Psoas muscle (tissue), 8 donors: ENCODE data around the gene IL10RB. TPM values are rescaled to one million over a fixed set of nuclear protein-coding genes. Genes with fewer than 3 reads are reported as not detected.
A peak's percentile ranks its signal among the peaks of the same experiment; 100 is the strongest.

Experiments
- ATAC-seq, 4 donors: fragments of 200-7000 bp; cut with Tn5 transposase; one replicate each; pipeline ENCODE4 v1.9.1; 2020; ENCODE audit warnings: moderate library complexity in 3 of 4, mild to moderate bottlenecking in 2 of 4
- DNase-seq, 2 donors: peaks; one replicate each; pipeline ENCODE4 v3.0.0-alpha.2; 2020
- H3K27ac ChIP-seq: fragments of 200-600 bp; one replicate; pipeline ENCODE4 v1.8.0; 2022
- H3K27me3 ChIP-seq, 3 donors: fragments of 200-600 bp in 1 of 3; one replicate each; pipeline versions ENCODE4 v1.6.1 to v1.8.0; 2013 to 2022; ENCODE audit warnings: low read length in 2 of 3, mild to moderate bottlenecking in 2 of 3, moderate library complexity in 1 of 3; ENCODE audit not compliant: insufficient read depth in 3 of 3
- H3K36me3 ChIP-seq, 2 donors: fragments of 200-600 bp in 1 of 2; one replicate each; pipeline versions ENCODE4 v1.6.1 to v1.8.0; 2013 to 2022; ENCODE audit warnings: low read depth in 1 of 2, mild to moderate bottlenecking in 1 of 2, moderate library complexity in 1 of 2; ENCODE audit not compliant: insufficient read depth in 1 of 2
- H3K4me1 ChIP-seq: fragments of 200-600 bp; one replicate; pipeline ENCODE4 v1.8.0; 2022
- H3K4me3 ChIP-seq: fragments of 200-600 bp; one replicate; pipeline ENCODE4 v1.8.0; 2022; ENCODE audit warnings: mild to moderate bottlenecking
- H3K9me3 ChIP-seq: fragments of 200-600 bp; one replicate; pipeline ENCODE4 v1.8.0; 2022
- CTCF ChIP-seq: fragments of 200-600 bp; IDR thresholded peaks from one replicate; pipeline ENCODE4 v1.8.0; 2022; ENCODE audit warnings: antibody characterized with exemption
- WGBS, 3 donors: extraction: QIAGEN DNeasy Blood & Tissue Kit; methylation state at CpG; one replicate each; pipeline versions ENCODE4 v1.1.6 to v1.1.7; 2013; 5-methylcytosine and 5-hydroxymethylcytosine counted together
- intact Hi-C, 2 donors: fragments of 100-400 bp; cut with DNase I; formaldehyde crosslinking; loops; one replicate each; pipeline versions ENCODE4 v1.11.0 to v1.14.2; 2022
- polyA plus RNA-seq, 3 donors: library from polyadenylated mRNA; stranded (reverse); fragments of 200-250 nt; gene quantifications; one replicate each; pipeline ENCODE4 v1.2.3, GENCODE V29; 2013
- total RNA-seq, 4 donors: library from RNA; stranded (reverse); fragmentation: NEBNext Ultra II Directional in 2 of 4; extraction: Animal tissue kit (Norgen Biotek cat#: 25700) in 2 of 4; gene quantifications; one replicate each; pipeline versions ENCODE4 v1.2.1 to v1.2.4, GENCODE V29; 2021 to 2023
- donor health status: healthy with polysubstance abuse.
- donor health status: DM: no; HTN: no; CAD: no; lungs with moderate emphysema.
- donor health status: Bipolar disorder and iron deficiency.
- donor health status: healthy.
- donor health status: DM: yes; HTN: yes; CAD: no.
- donor health status: DM: no; HTN: no; CAD: no.
- donor health status: DM: no; HTN: no; CAD: no.
- donor health status: DM: yes; HTN: yes; CAD: no.

The IL10RB gene
- total and polyA plus RNA-seq, 7 donors: 4.4 to 9.3 (median 7.2) TPM

DNA sequence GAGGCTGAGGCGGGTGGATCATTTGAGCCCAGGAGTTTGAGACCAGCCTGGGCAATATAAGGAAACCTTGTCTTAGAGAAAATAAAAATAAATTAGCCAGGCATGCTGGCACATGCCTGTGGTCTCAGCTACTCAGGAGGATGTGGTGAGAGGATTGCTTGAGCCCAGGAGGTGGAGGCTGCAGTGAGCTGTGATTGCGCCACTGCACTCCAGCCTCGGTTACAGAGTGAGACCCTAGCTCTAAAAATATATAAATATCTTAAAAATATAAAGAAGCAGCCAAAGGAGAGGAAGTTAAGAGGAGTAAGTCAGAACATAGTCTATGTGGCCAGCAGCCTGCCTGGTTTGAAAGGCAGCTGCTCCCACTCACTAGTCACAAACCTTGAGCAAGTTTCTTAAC, 4.5 kb upstream of the IL10RB start:
- DNase-seq: no peak
- ATAC-seq: no peak
- WGBS, 3 donors: 83 to 92% (median 85%) methylated on average over 3 of the region's 3 CpGs
- no peaks in the 10 kb centered on the region for H3K27me3 ChIP-seq
- TF ChIP-seq CTCF: no peak
- no peaks in the 10 kb centered on the region for H3K9me3 ChIP-seq
- no peaks in the 10 kb centered on the region for H3K4me1 ChIP-seq
- peaks cover 2 to 27% of the 10 kb centered on the region in 2 donors for H3K36me3 ChIP-seq
- no peak overlapping the region for H3K4me3 ChIP-seq
- intact Hi-C loops: no loop called here
- H3K27ac ChIP-seq: no peak overlapping the region

- Histone ChIP-seq H3K27me3 (no peaks in the 10 kb centered on the region), H3K36me3 (peaks cover 0 to 15% of the 10 kb centered on the region in 2 donors), H3K4me1 (no peaks in the 10 kb centered on the region), H3K4me3 (no peak overlapping the region), H3K9me3 (no peaks in the 10 kb centered on the region), H3K27ac (no peak overlapping the region)
- DNase-seq (no peak), ATAC-seq (no peak)
- TF ChIP-seq CTCF: no peak
- intact Hi-C loops: no loop called here
- 97 to 99% (median 98%) methylated on average over 11 of the region's 11 CpGs for WGBS, 3 donors
These were observed 3.2 kb upstream of the IL10RB start for GRCh38 chr21:33262921-33263320.

DNA sequence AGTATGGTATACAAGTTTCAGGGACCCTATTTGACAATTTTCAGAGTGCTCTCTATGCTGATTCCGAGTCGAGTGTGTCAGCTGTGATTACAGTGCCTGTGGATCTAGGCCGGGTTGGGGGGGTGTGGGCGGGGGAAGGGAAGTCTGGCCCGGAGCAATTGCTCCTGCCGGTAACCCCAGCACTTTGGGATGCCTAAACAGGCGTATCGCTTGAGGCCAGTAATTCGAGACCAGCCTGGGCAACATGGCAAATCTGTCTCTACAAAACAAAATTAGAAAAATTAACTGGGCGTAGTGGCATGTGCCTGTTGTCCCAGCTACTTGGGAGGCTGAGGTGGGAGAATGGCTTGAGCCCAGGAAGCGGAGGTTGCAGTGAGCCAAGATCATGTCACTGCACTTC, 1.6 kb upstream of the IL10RB start:
- 34 to 58% (median 45%) methylated on average over 11 of the region's 11 CpGs for WGBS, 3 donors
- no peaks in the 10 kb centered on the region for H3K9me3 ChIP-seq
- intact Hi-C loops: loop anchor here in 1 of 2 donors (2.0 kb wide), 1 partner anchor 68 kb away; no protein-coding TSS in a partner anchor
- no peaks in the 10 kb centered on the region for H3K4me1 ChIP-seq
- ATAC-seq: peak in 2 of 4 donors; percentile 35 to 59
- peaks cover 0 to 22% of the 10 kb centered on the region in 2 donors for H3K36me3 ChIP-seq
- peak overlapping the region; percentile 79 for H3K27ac ChIP-seq
- no peak for DNase-seq
- TF ChIP-seq CTCF: no peak
- no peaks in the 10 kb centered on the region for H3K27me3 ChIP-seq
- no peak overlapping the region for H3K4me3 ChIP-seq

DNA sequence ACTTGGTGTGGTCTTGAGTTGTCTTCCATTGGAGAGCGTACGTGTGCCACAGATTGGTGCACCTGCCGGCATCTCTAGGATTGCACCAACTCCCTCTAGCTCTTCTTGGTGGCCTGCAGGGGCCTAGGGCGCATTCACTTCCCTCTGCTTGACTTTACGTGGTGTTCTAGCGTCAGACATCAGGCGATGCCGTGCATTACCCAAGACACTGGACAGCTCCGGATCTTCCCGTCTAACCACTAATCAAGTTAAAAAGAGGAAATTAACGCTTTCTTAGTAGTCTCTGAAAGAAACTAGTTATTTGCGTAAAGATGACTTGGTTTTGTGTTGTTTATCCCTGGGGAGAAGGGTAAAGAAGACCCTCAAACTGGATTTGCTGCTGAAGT, 510 bp upstream of the IL10RB start:
- peak overlapping the region; percentile 79 for H3K27ac ChIP-seq
- H3K4me3 ChIP-seq: peak overlapping the region; percentile 87
- H3K4me1 ChIP-seq: no peaks in the 10 kb centered on the region
- no peaks in the 10 kb centered on the region for H3K27me3 ChIP-seq
- no peak for TF ChIP-seq CTCF
- peaks cover 0 to 19% of the 10 kb centered on the region in 2 donors for H3K36me3 ChIP-seq
- intact Hi-C loops: loop anchor here in 1 of 2 donors (2.0 kb wide), 1 partner anchor 69 kb away; no protein-coding TSS in a partner anchor
- 28 to 38% (median 33%) methylated on average over 12 of the region's 12 CpGs for WGBS, 3 donors
- ATAC-seq (peak; percentile 36 to 61 (median 48)), DNase-seq (peak; percentile 40 to 65)
- H3K9me3 ChIP-seq: no peaks in the 10 kb centered on the region

DNA sequence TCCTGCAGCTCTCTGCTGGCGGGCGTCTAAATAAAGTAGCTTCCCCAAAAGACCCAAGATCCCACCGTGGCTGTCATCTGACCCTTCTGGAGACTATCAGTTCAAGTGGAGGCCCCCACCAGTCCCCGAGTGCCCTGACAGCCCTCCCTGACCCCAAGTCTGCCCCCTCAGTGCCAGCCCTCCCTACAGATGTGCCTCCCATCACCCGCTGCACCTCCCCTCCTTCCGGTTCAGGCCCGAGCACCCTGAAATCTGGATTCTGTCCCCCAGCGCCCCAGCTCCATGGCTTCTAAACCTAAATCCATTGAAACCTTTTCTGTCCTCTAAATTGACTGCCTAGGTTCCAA, 595 bp downstream of the IL10RB start:
- TF ChIP-seq CTCF: no peak
- no peaks in the 10 kb centered on the region for H3K9me3 ChIP-seq
- peak overlapping the region; percentile 79 for H3K27ac ChIP-seq
- H3K36me3 ChIP-seq: peaks cover 0 to 19% of the 10 kb centered on the region in 2 donors
- WGBS, 3 donors: 6 to 14% (median 9%) methylated on average over 8 of the region's 8 CpGs
- peak overlapping the region; percentile 87 for H3K4me3 ChIP-seq
- intact Hi-C loops: no loop called here
- no peaks in the 10 kb centered on the region for H3K27me3 ChIP-seq
- ATAC-seq: peak in 3 of 4 donors; percentile 13 to 32 (median 13)
- no peak for DNase-seq
- no peaks in the 10 kb centered on the region for H3K4me1 ChIP-seq
